Measurements from ENCODE around the gene AMZ1.

AMZ1 gene

DNA sequence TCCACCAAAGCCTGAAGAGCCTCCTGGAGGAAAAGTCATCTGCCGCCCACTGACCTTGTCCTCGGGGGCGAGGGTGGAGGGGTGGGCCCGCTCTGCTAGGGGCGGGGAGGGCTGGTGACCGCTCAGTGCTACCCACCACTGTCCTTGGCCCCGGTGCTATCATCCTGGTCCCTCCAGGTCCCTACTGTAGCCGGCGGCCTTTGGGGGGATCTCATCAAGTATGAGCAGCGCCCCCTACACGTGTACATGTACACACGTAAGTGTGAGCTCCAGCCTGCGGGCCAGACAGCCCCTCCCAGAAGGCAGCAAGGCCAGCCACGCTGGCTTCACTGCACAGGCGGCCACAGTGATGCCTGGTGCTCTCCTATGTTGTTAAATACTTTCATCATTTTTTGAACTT lies 36.7 kb upstream of the AMZ1 start:
- no peak for DNase-seq

DNA sequence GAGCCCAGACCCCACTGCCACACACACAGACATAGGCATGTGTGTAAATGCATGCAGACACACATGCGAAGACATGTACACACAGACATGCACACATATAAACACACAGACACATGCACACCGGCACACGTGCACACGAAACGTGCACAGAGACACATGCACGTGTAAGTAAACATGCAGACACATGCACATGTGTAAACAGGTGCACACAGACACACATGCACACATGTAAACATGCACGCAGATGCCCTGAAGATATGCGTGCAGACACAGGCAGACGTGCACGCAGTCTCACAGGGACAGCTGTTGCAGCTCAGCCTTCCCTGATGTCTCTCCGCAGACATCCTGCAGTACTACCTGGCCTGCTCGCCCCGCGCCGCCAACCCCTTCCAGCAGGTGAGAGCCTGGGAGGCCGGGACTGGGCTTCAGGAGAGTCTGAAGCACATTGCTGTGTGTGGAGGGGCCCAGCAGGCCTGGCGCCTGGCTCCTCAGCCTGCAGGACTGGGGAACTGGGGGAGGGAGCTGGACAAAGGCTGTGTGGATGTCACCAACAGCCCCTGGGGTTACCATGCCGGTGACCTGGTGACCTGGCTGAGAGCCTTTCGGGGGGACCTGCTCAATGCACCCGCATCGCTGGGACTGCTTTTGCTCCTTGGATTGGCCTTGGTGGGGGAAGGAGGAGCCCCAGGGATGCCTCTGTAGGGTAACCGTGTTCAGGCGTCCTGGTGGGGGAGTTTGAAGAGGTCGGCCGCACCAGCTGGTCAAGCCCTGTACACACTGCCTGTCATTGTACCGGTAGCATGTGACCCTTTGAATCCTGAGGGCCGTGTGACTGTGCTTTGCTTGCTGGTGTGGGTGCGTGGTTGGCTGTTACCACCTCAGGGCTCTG lies 35.9 kb upstream of the AMZ1 start:
- no peak for DNase-seq

DNA sequence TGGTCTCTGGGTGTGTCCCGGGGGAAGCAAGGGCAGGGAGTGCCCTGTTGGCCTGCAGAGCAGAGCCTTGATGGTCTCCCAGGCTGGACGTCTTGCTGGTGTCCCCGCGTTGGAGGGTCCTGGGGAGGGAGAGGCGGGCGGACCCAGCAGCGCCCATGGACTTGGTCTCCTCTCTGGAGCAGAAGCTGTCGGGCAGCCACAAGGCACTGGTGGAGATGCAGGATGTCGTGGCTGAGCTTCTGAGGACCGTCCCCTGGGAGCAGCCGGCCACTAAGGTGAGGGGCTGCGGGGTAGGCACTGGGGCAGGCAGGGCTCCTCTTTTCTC lies 35.3 kb upstream of the AMZ1 start:
- no peak for DNase-seq

DNA sequence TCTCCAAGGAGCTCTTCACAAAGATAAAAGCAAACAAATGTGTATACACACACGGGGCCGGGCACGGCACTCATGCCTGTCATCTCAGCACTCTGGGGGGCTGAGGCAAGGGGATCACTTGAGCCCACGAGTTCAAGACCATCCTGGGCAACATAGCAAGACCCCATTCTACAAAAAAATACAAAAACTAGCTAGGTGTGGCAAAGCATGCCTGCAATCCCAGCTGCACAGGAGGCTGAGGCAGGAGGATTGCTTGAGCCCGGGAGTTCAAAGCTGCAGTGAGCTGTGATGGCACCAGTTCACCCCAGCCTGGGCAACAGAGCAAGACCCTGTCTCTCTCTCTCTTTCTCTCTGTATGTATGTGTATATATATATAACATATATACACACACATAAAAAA lies 33.9 kb upstream of the AMZ1 start:
- DNase-seq = no peak

DNA sequence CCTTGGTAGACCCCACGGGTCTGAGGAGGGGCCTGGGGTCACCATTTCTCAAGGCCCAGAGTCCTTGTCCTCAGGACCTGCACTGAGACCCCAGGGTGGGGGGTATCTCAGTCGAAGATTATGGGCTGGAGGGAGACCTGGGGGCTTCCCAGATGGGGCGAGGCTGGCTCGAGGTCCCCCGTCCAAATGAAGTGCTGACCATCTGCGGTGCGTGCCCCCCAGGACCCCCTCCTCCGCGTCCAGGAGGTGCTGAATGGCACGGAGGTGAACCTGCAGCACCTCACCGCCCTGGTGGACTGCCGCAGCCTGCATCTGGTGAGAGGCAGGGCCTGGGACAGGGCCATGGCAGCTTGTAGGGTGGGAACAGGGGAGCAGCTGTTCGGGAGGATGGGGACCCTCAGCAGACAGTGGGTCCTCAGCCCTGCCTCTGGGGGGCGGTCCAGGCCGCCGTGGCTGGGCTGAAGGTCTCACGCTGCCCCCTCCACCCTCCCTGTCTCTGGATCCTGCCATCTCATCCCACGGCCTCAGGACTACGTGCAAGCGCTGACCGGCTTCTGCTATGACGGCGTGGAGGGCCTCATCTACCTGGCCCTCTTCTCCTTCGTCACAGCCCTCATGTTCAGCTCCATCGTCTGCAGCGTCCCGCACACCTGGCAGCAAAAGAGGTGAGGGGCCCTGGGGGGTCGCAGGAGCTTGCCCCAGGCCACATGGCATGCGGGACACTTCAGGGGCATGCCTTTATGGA lies 32.0 kb upstream of the AMZ1 start:
- no peak for DNase-seq

DNA sequence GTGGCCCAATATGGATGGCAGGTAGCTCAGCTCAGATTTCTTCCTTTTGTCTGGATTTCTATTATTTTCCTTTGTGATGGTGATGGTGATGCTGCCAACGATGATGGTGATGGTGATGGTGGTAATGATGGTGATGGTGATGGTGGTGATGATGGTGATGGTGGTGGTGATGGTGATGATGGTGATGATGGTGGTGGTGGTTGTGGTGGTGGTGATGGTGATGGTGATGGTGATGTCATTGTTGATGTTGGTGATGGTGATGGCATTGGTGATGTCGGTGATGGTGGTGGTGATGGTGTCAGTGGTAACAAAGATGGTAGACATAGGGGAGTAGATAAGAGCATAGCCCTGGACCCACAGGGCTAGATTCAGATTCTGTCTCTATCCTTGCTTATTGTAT lies 30.8 kb upstream of the AMZ1 start:
- no peak for DNase-seq

DNA sequence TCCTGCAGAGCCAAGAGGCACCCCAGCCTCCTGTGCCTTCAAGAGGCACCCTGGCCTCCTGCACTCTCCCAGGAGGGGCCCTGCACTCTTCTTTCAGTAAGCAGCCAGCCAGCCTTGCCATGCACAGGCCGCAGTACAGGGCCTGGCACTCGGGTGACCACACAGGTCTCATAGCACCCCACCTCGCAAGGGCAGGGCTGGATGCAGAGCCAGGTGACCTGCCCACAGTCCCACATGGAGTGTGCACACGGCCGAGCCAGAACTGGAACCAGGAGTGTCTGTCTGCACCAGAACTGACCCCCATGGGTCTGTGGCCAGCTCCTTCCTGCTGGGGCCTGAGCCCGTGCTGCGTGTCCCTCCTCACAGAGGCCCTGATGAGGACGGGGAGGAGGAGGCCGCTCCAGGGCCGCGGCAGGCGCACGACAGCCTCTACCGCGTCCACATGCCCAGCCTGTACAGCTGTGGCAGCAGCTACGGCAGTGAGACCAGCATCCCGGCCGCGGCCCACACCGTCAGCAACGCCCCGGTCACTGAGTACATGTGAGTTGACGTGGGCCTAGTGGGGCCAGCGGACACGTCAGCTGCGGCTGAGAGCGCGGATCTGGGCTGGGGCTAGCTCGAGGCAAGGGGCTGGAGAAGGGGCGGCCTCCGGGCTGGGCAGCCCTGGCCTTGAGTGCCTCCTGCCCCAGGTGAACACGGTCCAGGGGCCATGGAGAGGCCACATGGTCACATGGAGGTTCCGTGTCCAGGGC lies 29.9 kb upstream of the AMZ1 start:
- no peak for DNase-seq

DNA sequence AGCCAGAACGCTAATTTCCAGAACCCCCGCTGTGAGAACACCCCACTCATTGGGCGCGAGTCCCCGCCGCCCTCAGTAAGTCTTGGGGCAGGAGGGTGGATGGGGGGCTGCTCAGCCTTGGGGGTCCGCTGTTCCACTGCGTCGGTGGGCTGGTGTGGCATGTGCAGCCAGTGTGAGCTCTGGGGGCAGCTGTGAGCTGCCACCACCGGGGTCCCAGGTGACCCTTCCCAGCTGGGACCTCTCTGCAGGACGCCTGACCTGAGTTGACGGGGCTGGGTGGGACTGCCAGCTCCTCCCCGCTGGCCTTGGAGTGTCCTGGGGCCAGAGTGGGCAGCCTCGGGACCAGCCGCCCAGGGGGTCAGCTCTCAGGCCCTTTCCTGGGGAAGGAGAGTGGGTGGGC lies 29.1 kb upstream of the AMZ1 start:
- no peak for DNase-seq

DNA sequence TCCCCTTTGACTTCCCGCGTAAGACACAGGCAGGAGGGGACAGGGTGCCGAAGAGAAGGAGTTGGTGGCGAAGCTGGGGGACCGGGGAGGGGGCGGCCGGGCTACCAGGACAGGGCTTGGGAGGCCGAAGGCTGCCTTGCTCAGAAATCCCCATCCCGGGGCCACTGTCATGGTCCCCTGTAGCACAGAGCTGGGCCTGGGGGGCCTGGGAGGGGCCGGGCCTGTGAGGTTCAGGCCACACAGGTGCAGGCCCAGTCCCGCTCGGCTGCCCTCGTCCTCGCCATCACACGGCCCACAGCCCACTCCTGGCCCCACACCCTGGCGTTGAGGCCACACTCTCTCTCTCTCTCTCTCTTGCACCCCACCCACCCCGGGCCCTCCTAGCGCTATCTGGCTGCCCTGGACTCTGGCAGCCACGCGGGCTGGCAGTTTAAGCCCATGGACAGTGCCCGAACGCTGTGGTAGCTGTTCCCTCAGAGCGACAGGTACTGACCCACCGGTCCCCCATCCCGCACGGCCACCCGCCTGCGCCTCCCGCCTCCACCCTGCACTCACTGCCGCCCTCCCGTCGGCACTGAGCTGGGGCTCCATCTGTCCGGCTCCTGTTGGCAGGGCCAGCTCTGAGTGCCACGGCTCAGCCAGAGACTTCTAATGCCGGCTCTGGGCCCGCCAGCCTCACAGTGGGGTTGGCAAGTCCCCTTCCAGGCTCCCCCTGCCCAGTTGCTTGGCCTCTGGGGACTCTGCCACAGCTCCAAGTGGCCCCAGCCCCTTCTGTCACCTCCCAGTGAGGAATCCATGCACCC lies 28.2 kb upstream of the AMZ1 start:
- peak in 2 of 14 donors; percentile 47 to 66 for DNase-seq

DNA sequence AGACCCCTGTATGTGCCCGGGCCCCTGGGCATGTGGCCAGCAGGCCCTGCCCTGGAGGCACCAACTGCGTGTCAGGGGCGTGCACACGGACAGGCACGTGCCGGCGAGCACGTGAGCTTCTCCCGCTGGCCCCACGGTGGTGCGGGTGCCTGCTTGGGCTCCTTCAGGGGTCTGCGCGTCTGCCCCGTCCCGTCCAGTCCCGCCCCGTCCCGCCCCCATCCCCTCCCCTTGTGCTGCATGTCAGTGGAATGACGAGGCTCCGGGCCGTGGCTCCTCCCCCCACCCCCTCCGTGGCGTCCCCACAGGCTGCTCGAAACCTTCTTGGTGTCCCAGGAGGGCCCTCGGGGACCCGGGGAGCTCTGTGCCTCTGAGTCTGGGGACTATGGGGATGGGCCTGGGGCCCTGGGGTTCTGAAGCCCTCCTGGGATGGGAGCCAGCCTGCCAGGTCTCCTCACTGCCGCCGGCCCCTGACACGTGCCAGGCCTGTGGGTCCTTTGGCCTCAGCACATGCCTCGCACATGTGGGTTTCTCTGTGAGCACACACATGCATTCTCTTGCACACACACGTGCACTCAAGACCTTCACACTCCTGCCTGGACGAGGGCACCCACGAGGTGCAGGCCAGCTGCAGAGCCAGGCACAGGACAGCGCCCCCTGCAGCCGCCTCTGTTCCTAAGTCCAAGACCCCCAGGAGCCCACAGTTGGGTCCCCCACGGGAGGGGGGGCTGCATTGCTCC lies 27.5 kb upstream of the AMZ1 start:
- DNase-seq = no peak

DNA sequence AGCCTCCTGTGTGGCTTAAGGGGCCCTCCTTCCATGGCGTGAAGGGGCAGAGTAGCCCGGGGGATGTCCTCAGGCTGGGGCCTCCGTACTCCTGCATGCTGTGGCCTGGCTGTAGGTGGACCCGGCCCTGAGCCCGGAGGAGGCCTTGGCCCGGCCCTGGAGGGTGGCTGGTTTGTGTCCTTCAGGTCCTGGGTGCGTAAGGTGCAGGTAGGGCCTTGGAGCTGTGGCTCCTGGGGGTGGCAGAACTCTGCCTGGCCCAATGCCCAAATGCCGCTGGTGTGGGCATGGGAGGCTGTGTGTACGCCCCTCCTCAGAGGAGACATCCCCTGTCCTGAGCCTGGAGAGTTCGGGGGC lies 26.9 kb upstream of the AMZ1 start:
- DNase-seq = no peak

DNA sequence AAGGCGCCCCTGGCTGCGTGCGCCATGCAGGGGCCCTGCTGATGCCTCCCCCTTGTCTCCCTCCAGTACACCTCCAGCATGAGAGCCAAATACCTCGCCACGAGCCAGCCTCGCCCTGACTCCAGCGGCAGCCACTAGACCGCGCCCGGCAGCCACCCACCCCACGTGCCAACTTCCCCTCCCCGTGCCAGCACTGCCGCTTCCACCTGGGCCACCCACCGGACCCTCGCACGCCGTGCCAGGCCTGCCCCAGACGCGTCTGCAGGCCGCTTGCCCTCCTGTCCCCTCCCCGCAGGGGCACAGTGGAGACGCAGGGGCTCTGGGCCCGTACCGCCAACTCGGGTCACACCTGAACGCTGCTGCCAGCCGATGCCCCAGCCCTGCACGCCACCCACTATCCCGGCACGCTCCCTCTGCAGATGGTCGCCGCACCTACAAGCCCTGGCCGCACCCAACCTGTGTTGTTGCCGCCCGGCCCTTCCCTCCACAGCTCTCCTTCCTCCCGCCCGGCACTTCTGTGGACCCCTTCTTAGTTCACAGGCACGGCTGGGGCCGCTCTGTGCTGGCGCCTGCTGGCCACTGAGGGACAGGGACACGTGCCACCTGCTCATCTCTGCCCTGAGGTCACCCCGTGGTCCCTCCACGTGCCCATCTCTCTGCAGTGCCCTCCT lies 26.3 kb upstream of the AMZ1 start:
- DNase-seq = peak in 1 of 14 donors; percentile 13

DNA sequence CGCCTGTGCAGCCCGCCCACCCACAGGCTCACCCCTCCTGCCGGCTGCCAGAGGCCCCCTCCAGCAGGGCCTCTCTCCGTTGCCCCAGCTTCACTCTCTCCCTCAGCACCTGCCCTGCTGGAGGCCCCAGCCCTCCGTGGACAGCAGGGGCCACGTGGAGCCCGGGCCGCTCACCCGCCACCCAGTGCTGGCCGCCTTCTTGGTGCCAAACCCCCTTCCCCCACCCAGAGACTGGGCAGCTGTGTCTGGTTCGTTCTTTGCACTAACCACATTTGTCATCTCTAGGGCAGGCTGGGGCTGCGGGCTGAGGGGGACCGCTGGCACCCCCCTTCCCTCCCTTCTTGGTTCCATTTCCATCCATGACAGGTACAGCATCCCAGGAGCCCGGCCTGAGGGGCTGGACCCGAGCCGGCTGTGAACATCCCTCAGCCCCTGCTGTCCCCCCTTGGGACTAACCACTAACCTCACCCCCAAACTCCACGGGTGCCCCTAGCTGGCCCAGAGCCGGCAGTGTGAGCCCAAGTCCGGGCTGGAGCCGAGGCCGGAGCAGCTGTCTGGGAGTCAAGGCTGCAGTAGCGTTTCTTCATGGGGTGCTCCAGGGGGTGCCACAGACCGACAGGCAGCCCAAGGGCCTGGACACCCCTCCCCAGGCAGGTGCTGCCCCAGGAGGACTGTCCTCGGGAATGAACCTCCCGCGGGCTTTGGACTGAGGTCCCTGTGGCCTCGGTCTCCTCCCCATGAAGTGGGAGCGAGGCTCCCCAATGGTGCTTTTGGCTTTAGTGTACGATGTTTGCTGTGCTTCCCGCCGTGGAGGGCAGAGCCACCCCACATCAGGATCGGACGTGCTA lies 25.5 kb upstream of the AMZ1 start:
- DNase-seq = no peak

DNA sequence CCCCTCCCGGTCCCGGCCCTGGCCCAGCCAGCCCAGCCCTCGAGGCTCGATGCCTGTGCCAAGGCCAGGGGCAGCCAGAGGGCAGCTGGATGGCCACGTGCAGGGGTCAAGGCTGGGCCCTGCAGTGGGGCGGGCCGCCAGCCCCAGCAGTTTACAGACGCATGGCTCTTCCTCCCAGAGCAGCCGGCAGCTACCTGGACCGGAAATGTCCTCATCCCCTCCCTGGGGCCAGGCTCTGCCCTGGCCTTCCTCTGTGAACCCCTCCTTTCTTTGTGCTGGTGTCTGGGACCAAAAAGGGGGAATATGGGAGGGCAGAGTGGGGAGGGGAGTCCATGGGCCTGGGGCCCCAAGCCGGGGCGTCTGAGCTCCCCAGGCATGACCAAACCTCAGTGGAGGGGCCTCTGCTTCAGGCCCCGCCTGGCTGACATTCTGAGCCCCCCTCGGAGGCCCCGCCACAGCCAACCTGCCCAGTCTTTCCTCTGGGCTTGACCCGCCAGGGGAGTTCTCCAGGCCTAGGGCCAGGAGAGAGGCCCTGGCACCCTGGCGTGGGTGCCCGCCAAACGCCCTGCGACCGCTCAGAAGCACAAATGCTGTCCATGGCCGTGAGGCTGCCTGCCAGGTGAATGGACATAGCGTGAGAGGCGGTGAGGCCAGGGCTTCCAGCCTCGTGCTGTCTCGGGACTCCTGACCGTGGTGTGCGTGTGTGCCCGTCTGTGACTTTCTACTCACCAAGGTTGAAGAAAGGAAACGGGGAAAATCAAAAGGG lies 24.7 kb upstream of the AMZ1 start:
- DNase-seq = peak in 4 of 14 donors; percentile 12 to 40 (median 24)

DNA sequence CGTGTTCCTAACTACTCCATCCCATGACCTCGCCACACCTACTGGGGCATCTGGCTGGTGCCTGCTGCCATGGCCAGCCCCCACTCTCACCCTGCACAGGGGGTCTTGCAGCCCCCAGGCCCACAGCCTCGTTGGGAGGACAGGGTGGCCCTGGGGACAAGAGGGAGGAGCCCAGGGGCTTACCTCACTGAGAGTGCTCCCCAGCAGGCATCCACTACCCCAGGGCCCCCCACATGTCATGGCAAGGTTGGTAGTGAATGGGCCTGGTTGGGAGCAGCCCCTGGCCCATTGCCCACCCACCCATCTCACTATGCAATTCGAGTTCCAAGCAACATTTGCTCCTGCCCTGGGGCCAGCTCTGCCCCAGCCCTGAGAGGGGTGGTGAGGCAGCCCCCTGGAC lies 24.0 kb upstream of the AMZ1 start:
- DNase-seq = no peak

DNA sequence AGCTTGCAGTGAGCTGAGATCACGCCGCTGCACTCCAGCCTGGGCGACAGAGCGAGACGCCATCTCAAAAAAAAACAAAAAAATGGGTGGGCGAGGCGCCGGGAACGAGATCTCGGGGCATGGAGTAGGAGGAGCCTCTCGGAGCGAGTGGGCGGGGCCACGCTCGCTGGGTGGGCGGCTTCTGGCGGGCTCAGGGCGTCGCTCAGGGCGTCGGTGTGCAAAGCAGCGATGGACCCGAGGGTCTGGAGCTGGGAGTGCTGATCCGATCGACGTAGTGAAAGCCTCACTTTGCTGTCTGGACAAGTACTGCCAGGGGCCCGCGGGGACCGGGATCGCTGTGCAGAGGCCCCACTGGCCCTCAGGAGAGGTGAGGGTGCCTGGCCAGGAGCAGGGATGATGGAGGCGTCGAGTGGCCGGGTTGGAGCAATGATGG lies 22.6 kb upstream of the AMZ1 start:
- no peak for DNase-seq

DNA sequence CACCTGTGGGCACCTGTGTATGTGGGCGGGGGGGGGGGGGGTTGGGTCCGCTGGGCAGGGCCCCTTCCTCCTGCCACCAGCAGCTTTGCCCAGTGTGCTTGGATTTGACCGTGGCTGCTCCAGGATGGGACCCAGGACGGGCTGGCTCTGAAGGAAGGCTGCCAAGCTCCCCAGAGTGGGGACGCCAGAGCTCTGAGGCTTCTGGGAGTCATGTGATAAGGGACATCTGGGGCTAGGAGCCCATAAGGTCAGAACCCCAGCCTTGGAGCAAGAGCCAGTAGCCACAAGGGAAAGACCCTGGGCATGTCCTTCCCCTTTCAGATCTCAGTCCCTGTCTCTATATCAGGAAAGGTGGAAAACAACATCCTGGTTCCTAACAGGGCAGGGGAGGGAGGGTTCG lies 21.8 kb upstream of the AMZ1 start:
- no peak for DNase-seq

DNA sequence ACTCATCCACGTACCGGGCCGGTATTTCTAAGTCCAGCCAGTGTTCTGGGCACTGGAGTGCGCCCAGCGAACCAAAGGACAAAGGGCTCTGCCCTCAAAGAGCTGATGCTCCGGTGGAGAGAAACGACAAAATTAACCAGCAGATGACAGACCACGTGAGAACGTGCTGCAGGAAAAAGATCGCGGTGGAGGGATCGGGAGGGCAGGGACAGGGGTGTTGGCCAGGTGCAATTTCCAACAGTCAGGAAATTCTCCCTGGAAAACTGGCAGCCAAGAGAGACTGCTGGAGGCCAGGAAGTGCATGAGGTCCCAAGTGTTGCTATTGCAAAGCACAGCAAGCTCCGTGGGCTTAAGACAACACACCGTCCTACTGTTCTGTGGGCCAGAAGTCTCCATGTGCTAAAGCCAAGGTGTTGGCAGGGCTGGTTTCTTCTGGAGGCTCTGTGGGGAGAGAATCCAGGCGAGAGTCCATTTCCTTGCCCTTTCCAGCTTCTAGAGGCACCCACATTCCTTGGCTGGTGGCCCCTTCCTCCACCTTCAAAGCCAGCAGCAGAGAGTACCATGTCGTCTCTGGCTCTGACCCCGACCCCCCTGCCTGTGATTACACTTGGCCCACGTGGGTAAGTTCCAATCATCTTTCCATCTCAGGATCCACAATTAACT lies 21.3 kb upstream of the AMZ1 start:
- no peak for DNase-seq

DNA sequence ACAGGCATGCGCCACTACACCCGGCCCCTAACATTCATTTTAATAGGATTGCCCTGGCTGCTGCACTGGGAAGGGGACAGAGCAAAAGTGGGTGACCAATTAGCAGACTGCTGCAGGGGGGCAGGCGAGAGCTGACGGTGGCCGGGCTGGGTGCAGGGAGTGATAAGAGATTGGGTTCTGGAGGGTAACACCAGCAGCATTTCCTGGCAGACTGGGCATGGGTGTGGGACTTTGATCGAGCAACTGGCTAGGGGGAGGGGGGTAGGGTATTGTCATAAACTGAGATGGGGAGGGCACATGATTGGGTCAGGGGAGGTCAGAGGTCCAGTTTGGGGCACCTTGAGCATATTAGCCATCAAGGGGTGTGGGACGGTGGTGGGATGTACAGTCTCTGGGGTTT lies 20.2 kb upstream of the AMZ1 start:
- no peak for DNase-seq
